Stimulated activated CD8-positive, alpha-beta memory T cell treated with anti-CD3 and anti-CD28 coated beads, Interleukin-7, amount 100 ng/mL, for 4 hours (primary cell): ENCODE data around the gene AXDND1.

ENCODE experiments used
- DNase-seq, 2 donors: peaks; one replicate each; pipeline ENCODE4 v3.0.0-alpha.2; 2020; ENCODE audit warnings: low read depth in 2 of 2

The AXDND1 gene

DNA sequence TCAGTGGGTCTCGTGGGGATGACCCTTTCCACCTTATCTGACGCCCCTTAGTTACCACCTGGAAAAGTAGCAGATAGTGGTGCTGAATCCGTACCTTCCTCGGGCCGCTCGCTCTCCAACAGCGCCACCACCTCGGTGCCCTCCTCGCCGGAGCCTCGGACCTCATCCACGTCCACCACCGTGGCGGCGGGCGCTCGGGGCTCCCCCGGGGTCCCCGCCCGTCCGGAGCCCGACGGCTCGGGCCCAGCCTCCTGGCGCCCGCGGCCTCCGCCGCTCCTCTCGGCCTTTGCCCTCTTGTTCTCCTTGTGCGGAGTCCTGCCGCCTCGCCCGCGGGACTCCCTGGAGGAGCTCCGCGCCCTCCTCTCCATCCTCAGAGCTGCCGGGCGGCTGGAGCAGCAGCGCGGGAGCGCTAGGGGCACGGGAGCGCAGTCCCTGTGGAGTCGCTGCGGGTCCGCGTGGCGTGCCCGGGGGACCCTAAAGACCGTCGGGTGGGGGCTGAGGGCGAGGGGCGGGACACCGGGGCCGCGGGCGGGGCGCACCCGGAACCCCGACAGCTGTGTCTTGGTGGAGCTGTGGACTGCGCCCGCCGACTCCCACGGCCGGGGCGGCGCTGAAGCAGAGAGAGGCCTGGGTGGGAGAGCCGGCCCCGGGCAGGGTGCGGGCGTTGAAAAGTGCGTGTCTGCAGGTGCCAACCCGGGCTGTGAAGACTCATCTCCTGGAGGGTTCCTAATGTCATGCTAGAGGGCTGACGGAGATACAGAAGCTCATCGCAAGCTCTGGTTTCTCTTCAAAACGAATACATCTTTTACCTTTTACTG, 209.9 kb downstream of the AXDND1 start, which contains the start of gene NPHS2:
Gene NPHS2, minus strand, starts transcription at position 452 of the 818 bp plus-strand sequence. Its CDS starts 84 bp downstream, at position 368.
- DNase-seq, result no peak

DNA sequence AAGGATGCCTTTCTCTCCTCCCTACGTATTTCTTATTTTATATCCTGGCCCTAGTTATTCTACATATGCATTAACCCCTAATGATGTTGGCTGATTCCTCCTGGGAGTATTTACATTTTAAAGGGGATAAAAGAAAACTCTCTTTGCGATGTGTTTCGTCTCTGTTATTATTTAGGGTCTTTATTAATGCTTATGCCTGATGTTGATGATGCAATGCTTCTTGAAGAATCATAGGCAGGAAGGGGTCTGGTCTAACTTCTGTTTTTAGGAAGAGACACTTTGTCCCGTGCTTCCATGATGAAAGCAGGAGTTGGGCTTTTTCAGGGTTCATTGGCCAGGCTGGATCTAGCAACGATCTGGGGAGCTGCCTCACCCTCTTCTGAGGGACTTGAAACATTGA, 210.7 kb downstream of the AXDND1 start:
- no peak for DNase-seq

DNA sequence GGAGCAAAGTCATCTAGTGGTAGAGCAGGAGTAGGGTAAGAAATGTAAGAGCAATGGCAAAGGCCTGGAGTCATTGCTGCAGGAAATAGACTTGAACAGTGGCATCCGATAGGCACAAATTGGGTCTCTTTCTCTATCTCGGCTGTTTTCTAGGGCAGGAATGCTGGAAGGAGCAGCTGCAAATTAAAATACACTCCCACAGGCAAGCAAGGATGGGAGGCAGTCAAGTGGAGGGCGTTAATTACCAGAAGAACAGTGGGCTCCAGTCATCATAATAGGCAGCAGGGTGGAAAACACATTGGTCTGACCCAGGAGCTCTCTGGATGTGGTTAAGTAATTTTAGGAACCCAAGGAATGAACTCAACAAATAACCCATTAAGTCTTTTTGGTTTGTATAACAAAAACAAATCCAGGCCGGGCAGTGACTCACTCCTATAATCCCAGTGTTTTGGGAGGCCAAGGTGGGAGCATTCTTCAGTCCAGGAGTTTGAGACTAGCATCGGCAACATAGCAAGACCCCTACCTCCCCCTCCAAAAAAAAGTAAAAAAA, 218.1 kb downstream of the AXDND1 start:
- DNase-seq, result no peak

DNA sequence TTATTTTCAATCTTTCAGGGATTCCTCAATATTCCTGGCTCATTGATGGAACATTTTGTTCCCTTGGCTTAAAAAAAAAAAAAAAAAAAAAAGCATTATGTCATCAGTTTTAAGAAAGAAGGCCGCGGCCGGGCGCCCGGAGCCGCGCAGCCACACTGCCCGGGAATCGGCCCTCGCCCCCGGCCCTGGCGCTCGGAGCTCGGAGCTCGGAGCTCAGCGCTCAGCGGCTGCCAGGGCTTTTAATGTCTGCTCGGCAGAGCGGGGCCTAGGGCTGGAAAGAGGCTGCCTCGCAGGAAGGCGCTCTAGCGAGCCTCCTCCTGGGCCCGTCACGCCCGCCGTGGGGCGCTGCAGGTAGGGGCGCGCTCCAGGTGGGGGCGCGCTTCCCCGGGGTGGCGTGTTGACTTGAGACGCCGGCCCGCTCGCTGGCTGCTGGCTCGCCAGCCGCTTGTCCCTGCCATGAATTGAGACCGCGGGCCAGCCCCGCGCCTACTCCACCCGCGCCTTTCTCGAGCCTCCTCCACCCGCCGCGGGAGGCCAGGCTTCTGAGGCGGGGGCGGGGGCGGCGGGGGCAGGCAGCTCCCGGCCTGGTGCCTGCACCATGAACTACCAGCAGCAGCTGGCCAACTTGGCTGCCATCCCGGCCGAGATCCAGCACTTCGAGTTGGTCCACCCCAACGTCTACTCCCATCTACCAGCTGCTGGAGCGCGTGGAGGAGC, 220.5 kb downstream of the AXDND1 start:
- DNase-seq, result no peak

DNA sequence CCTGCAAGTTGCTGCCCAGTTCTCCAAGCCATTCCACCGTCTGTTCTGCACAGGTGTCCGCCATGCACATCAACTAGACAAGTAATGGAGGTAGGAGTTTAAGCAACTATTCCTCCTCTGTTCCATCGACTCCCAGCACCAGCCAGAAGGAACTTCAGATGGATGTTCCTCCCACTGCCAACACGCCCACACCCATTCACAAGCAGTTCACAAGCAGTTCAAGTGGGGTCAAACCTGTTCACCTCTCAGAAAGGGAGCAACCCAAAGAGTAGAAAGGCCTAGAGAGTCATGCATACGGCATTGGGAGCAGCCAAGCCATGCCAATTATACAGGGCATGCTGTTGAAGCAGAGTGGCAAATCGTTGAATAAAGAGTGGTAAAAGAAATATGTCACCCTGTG, 221.6 kb downstream of the AXDND1 start:
- no peak for DNase-seq

DNA sequence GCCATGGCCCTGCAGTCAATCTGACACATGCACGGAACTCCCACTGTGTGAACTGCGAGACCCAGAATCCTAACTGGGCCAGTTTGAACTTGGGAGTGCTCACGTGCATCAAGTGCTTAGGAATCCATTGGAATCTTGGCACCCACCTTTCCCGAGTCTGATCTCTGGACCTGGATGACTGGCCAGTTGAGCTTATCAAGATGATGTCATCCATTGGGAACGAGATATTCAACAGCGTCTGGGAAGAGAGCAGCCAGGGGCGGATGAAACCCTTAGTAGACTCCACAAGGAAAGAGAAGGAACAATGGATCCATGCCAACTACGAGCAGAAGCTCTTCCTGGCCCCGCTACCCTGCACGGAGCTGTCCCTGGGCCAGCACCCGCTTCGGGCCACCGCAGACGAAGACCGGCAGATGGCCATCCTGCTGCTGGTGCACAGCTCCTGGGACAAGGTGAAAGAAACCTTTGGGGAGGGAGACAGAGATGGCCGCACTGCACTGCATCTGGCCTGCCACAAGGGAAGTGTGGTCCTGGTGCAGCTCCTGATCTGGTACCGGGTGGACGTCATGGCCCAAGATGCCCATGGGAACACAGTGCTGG, 222.8 kb downstream of the AXDND1 start:
- no peak for DNase-seq

DNA sequence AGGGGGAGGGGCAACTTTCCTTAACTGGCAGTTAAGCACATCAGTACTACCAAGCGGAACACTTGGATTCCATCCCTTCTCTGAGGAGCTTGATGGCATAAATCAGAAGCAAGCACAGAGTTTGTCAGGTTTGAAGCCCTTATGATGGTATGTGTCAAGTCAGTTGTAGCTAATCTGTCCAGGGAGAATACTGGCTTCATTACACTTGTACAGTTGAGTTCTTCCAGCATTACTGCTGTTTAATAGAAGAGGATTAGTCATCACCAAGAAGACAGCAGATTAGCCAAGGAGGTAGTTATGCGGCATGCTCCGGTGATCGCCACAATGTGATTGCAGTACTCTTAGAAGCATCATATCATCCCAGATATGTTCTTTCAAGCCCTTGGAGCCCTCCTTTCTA, 223.7 kb downstream of the AXDND1 start:
- DNase-seq, result no peak

DNA sequence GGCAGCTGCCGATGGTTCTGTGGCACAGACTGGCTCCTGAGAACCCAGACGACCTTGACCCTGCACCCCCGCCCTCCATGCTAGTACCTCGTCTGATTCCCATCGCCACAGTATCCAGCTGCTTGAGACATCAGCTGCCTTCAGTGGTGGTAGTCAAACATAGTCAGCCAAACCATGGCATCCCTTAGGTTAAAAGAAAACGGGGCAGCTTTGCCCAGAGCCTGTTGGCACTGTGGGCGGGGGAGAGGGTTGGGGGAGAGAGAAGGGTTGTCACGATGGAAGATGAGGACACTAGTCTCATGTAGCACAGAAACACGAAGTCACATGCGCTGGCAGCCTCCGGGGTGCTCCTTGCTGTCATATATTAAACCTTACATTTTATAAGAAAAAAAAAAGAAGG, 224.9 kb downstream of the AXDND1 start:
- DNase-seq, result no peak

DNA sequence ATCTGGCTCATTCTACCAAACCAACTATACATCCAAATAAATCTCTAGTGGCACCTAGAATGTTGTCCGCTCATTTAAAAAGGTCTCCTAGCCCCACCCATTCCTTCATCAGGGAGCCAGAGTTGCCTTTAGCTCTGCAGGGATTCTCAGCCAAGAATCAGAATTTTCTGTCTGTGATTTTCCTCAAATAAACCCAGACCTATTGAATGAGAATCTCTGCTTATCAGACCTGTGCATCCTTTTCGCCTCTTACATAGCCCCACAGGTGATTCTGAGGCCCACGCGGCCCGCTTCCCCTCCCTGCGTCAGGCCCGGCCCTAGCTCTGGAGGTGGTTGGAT, 225.5 kb downstream of the AXDND1 start:
- DNase-seq, result no peak

DNA sequence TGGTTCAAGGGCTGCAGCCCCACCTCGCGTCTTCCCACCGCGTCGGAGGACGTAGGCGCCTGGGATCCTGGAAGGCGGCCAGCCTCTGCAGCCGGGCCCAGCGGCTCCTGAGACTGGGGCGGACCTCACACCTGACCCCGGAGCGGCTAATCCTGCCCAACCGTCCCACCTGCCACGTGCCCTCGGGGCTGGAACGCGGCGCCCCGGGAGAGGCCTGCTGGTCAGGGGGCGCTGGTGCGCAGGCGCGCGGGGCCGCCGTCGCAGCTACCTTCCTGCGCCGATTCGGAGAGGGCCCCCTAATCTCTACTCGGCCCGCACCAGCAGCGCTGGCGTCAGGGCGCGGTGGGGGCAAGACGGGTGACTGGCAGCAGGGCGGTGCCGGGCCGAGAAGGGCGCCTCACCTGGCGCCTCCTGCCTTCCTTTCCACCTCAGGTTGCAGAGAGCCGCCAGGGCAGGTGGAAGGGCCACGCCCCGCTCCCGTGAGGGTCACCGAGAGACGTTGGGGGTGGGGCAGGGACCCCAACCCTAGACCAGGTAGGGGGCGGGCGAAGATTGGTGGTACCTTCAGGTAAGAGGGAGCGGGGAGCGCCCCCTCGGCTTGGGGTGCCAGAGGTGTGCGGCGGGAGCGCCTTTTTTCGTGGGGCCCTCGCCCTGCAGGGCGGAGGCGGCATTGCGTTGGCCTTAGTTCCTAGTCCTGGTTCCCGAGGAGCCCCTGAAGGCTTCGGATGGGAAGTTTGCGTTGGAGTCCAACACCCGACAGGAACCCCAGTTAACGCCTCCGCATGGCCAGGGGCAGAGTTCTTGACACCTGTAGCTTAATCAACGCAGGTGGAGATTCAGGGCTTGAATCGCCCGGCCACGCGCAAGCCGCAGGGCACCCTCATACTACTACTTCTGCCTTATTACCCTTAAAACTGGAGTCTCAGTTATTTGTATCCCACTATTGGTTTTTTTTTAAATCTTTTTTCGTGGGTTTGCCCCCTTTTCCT, 226.1 kb downstream of the AXDND1 start, which contains the start of gene TDRD5:
Gene TDRD5, plus strand, starts transcription at position 241 of the 989 bp plus-strand sequence. CDS start 784 bp downstream, outside the sequence.
- no peak for DNase-seq

DNA sequence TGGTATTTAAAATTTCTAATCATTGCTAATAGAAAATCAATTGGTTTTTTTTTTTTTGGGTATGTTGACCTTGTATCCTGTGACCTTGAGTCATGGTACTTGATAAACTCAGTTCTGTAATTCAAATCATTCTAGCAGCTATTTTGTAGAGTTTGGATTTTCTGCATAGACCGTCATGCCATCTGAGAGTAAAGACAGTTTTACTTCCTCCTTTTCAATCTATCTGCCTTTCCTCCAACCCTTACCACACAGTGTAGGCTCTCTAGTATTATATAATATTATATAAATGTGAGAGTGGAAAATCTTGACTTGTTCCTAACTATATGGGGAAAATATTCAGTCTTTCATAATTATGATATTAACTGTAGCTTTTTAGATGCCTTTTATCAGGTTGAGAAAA, 232.9 kb downstream of the AXDND1 start:
- DNase-seq, result no peak

DNA sequence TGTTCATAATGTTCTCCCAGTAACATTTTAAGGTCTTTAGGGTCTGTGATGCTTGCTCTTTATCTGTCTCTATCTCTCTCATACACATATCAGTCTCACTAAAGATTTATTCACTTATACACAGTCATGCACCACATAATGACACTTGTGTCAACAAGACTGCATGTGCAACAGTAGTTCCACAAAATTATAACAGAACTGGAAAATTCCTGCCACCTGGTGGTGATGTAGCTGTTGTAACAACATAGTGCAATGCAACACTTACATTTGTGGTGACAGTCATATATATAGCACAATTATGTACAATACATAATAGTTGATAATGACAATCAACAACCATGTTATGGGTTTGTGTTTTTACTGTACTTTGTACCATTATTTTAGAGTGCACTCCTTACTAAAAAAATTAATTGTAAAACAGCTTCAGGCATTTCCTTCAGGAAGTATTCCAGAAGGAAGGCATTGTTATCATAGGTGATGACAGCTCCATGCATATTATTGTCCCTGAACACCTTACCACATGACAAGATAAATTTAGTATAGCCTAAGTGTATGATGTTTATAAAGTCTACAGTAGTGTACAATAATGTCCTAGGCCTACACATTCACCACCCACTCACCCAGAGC, 234.0 kb downstream of the AXDND1 start:
- no peak for DNase-seq

DNA sequence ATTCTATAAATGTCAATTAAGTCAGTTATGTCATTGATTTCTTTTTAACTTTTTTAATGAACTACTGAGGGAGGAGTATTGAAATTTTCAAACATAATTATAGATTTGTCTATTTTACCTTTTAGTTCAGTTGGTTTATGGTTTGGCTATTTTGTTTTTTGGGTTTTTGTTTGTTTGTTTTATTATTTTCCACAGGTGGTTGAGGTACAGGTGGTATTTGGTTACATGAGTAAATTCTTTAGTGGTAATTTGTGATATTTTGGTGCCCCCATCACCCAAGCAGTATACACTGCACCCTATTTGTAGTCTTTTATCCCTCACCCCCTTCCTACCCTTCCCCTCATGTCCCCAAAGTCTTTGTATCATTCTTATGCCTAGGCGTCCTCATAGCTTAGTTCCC, 235.3 kb downstream of the AXDND1 start:
- no peak for DNase-seq
